Thyroid gland (tissue), 4 donors: ENCODE results near the gene ZNF2. TPM values are rescaled to one million over a fixed set of nuclear protein-coding genes. Genes with fewer than 3 reads are reported as not detected.

Source experiments
- DNase-seq, 2 donors: peaks; one replicate each; pipeline ENCODE4 v3.0.0-alpha.2; 2019
- H3K27ac ChIP-seq, 3 donors: fragments of 200-600 bp; sonication (generic); 1 replicate in 2 of 3; 2 replicates in 1 of 3; pipeline ENCODE4 v1.5.1; 2016 to 2019; ENCODE audit warnings: mild to moderate bottlenecking in 1 of 3, moderate library complexity in 1 of 3
- H3K27me3 ChIP-seq: fragments of 200-600 bp; sonication (generic); one replicate; pipeline ENCODE4 v1.5.1; 2019
- H3K36me3 ChIP-seq, 2 donors: fragments of 200-600 bp; sonication (generic); one replicate each; pipeline ENCODE4 v1.5.1; 2016 to 2019
- H3K4me1 ChIP-seq, 2 donors: fragments of 200-600 bp; sonication (generic); one replicate each; pipeline ENCODE4 v1.5.1; 2017 to 2019
- H3K4me3 ChIP-seq, 3 donors: fragments of 200-600 bp; sonication (generic); replicated peaks in 1 of 3; 1 replicate in 2 of 3; 2 replicates in 1 of 3; pipeline ENCODE4 v1.5.1; 2016; ENCODE audit warnings: mild to moderate bottlenecking in 1 of 3
- H3K9me3 ChIP-seq: fragments of 200-600 bp; sonication (generic); one replicate; pipeline ENCODE4 v1.5.1; 2017
- CTCF ChIP-seq, 6 experiments: fragments of 200-600 bp in 3 of 6; fragments of 450-650 bp in 3 of 6; sonication (generic) in 3 of 6; IDR thresholded peaks; one replicate each; pipeline ENCODE4 v1.5.1; 2016 to 2019; ENCODE audit warnings: antibody characterized with exemption in 6 of 6, mild to moderate bottlenecking in 2 of 6, inconsistent platforms in 1 of 6, moderate library complexity in 1 of 6
- POLR2A ChIP-seq, 2 donors: fragments of 450-650 bp; IDR thresholded peaks; one replicate each; pipeline ENCODE4 v1.6.1; 2017; ENCODE audit warnings: antibody characterized with exemption in 2 of 2, mild to moderate bottlenecking in 2 of 2, moderate library complexity in 1 of 2
- WGBS, 2 donors: methylation state at CpG; one replicate each; pipeline ENCODE4 v1.1.5; 2017; 5-methylcytosine and 5-hydroxymethylcytosine counted together
- intact Hi-C: fragments of 100-400 bp; cut with DNase I; formaldehyde crosslinking; loops from one replicate; pipeline ENCODE4 v1.15.1; 2023
- total RNA-seq, 4 donors: library from RNA; depleted of rRNA; stranded (reverse); fragments of >200 nt; gene quantifications; one replicate each; pipeline ENCODE4 v1.2.3, GENCODE V29; 2016

The ZNF2 gene
- total RNA-seq, 4 donors from 2014 or later = 5.0 to 7.5 (median 5.7) TPM

- TF ChIP-seq POLR2A (IDR thresholded peaks at IDR 0.05) (no peak), CTCF (IDR thresholded peaks at IDR 0.05) (no peak)
- DNase-seq = no peak
- H3K27ac ChIP-seq = no peak overlapping the region
- H3K36me3 ChIP-seq = peaks cover 0 to 2% of the 10 kb centered on the region in 2 donors
- intact Hi-C loops = no loop called here
- no peak overlapping the region for H3K4me3 ChIP-seq
- 90 to 91% methylated on average over 2 of the region's 2 CpGs for WGBS, 2 donors
- H3K27me3 ChIP-seq = no peaks in the 10 kb centered on the region
- H3K4me1 ChIP-seq = no peaks in the 10 kb centered on the region
- H3K9me3 ChIP-seq = no peaks in the 10 kb centered on the region
These were observed 8.5 kb downstream of the ZNF2 start for GRCh38 chr2:95174031-95174542.

- intact Hi-C loops = no loop called here
- H3K27ac ChIP-seq = no peak overlapping the region
- TF ChIP-seq POLR2A (IDR thresholded peaks at IDR 0.05) = no peak
- TF ChIP-seq CTCF (IDR thresholded peaks at IDR 0.05) = no peak
- no peaks in the 10 kb centered on the region for H3K9me3 ChIP-seq
- H3K4me3 ChIP-seq = no peak overlapping the region
- 85 to 91% methylated on average over 7 of the region's 7 CpGs for WGBS, 2 donors
- H3K4me1 ChIP-seq = no peaks in the 10 kb centered on the region
- peaks cover 22 to 26% of the 10 kb centered on the region in 2 donors for H3K36me3 ChIP-seq
- no peaks in the 10 kb centered on the region for H3K27me3 ChIP-seq
- DNase-seq = no peak
These were observed 13.8 kb downstream of the ZNF2 start for GRCh38 chr2:95179451-95179850.

- Histone ChIP-seq H3K9me3 (no peaks in the 10 kb centered on the region), H3K4me3 (no peak overlapping the region), H3K4me1 (no peaks in the 10 kb centered on the region), H3K27me3 (no peaks in the 10 kb centered on the region), H3K27ac (no peak overlapping the region), H3K36me3 (peaks cover 22 to 26% of the 10 kb centered on the region in 2 donors)
- intact Hi-C loops = no loop called here
- WGBS, 2 donors = 96 to 97% methylated on average over 18 of the region's 18 CpGs
- DNase-seq = no peak
- TF ChIP-seq POLR2A (IDR thresholded peaks at IDR 0.05) (no peak), CTCF (IDR thresholded peaks at IDR 0.05) (no peak)
These were observed 16.2 kb downstream of the ZNF2 start for GRCh38 chr2:95181774-95182173.

- H3K27ac ChIP-seq = no peak overlapping the region
- H3K4me3 ChIP-seq = no peak overlapping the region
- intact Hi-C loops = no loop called here
- DNase-seq = no peak
- H3K36me3 ChIP-seq = peaks cover 22 to 24% of the 10 kb centered on the region in 2 donors
- H3K9me3 ChIP-seq = no peaks in the 10 kb centered on the region
- no peaks in the 10 kb centered on the region for H3K4me1 ChIP-seq
- TF ChIP-seq CTCF (IDR thresholded peaks at IDR 0.05) = no peak
- no peak for TF ChIP-seq POLR2A (IDR thresholded peaks at IDR 0.05)
- 95 to 97% methylated on average over 3 of the region's 3 CpGs for WGBS, 2 donors
- H3K27me3 ChIP-seq = no peaks in the 10 kb centered on the region
These were observed 19.6 kb downstream of the ZNF2 start for GRCh38 chr2:95185197-95185596.

- intact Hi-C loops = no loop called here
- no peak for DNase-seq
- Histone ChIP-seq H3K9me3 (no peaks in the 10 kb centered on the region), H3K27ac (no peak overlapping the region), H3K36me3 (peaks cover 17 to 22% of the 10 kb centered on the region in 2 donors), H3K27me3 (no peaks in the 10 kb centered on the region), H3K4me1 (no peaks in the 10 kb centered on the region), H3K4me3 (no peak overlapping the region)
- TF ChIP-seq CTCF (IDR thresholded peaks at IDR 0.05) = no peak
- no peak for TF ChIP-seq POLR2A (IDR thresholded peaks at IDR 0.05)
- 78 to 82% methylated on average over 2 of the region's 2 CpGs for WGBS, 2 donors
These were observed 20.4 kb downstream of the ZNF2 start for GRCh38 chr2:95185973-95186372.
